NAMALWA (cell line): ENCODE data around the gene SCEL.
"Not testable (repeated sequence)": the region's sequence is repeated elsewhere in the genome, so short reads cannot be mapped to it uniquely, and the experiment has no call there.

Experiments used
- DNase-seq: peaks from one replicate; pipeline ENCODE4 v3.0.0-alpha.2; 2015; ENCODE audit warnings: low spot score

SCEL gene

GRCh38 chr13:77662831-77663230 is 127.3 kb downstream of the SCEL start:
- DNase-seq = not testable (repeated sequence)

- no peak for DNase-seq
These were observed 139.3 kb downstream of the SCEL start for GRCh38 chr13:77674852-77675251.

GRCh38 chr13:77678691-77679235 is 143.3 kb downstream of the SCEL start:
- no peak for DNase-seq

- no peak for DNase-seq
These were observed 152.3 kb downstream of the SCEL start for GRCh38 chr13:77687799-77688198.

GRCh38 chr13:77691871-77692270 is 156.4 kb downstream of the SCEL start:
- no peak for DNase-seq

- no peak for DNase-seq
These were observed 157.4 kb downstream of the SCEL start for GRCh38 chr13:77692746-77693448.

- no peak for DNase-seq
These were observed 158.0 kb downstream of the SCEL start for GRCh38 chr13:77693449-77693940.
